Mucosa of rectum (tissue), 2 donors: Measurements from ENCODE around the gene SCAF11.

Experiments used
- H3K27ac ChIP-seq, 2 donors: one replicate each; pipeline ENCODE4 v1.7.0; 2013; ENCODE audit warnings: inconsistent platforms in 2 of 2, low read depth in 2 of 2, low read length in 2 of 2
- H3K27me3 ChIP-seq, 2 donors: one replicate each; pipeline ENCODE4 v1.7.0; 2013; ENCODE audit warnings: low read length in 2 of 2; ENCODE audit not compliant: control insufficient read depth in 2 of 2, insufficient read depth in 2 of 2
- H3K36me3 ChIP-seq, 2 donors: one replicate each; pipeline ENCODE4 v1.7.0; 2013; ENCODE audit warnings: low read length in 2 of 2; ENCODE audit not compliant: control insufficient read depth in 2 of 2, insufficient read depth in 2 of 2
- H3K4me1 ChIP-seq, 2 donors: one replicate each; pipeline ENCODE4 v1.7.0; 2013; ENCODE audit warnings: low read length in 2 of 2, mild to moderate bottlenecking in 1 of 2; ENCODE audit not compliant: control insufficient read depth in 2 of 2, insufficient read depth in 2 of 2
- H3K4me3 ChIP-seq, 2 donors: one replicate each; pipeline ENCODE4 v1.7.0; 2013; ENCODE audit warnings: low read length in 2 of 2
- H3K9ac ChIP-seq, 2 donors: one replicate each; pipeline ENCODE4 v1.7.0; 2013; ENCODE audit warnings: low read length in 2 of 2, low read depth in 1 of 2, mild to moderate bottlenecking in 1 of 2
- H3K9me3 ChIP-seq, 2 donors: one replicate each; pipeline ENCODE4 v1.7.0; 2013; ENCODE audit warnings: low read length in 2 of 2; ENCODE audit not compliant: control insufficient read depth in 2 of 2
- donor health status: healthy.
- donor health status: Normal muscosa, but diverticular disease.

The SCAF11 gene

GRCh38 chr12:45933504-45933903 lies 56.9 kb downstream of the SCAF11 start:
- Histone ChIP-seq H3K4me1 (no peaks in the 10 kb centered on the region), H3K27ac (no peak overlapping the region), H3K9ac (no peak overlapping the region), H3K27me3 (no peaks in the 10 kb centered on the region), H3K4me3 (no peak overlapping the region), H3K9me3 (no peaks in the 10 kb centered on the region), H3K36me3 (peaks cover 14 to 33% of the 10 kb centered on the region in 2 donors)

GRCh38 chr12:45930369-45930768 lies 60.0 kb downstream of the SCAF11 start:
- peaks cover 34 to 43% of the 10 kb centered on the region in 2 donors for H3K36me3 ChIP-seq
- H3K27ac ChIP-seq = no peak overlapping the region
- no peaks in the 10 kb centered on the region for H3K4me1 ChIP-seq
- H3K9ac ChIP-seq = no peak overlapping the region
- H3K4me3 ChIP-seq = no peak overlapping the region
- H3K9me3 ChIP-seq = no peaks in the 10 kb centered on the region
- no peaks in the 10 kb centered on the region for H3K27me3 ChIP-seq

GRCh38 chr12:45928309-45928708 lies 62.1 kb downstream of the SCAF11 start:
- H3K9me3 ChIP-seq = no peaks in the 10 kb centered on the region
- no peaks in the 10 kb centered on the region for H3K4me1 ChIP-seq
- no peak overlapping the region for H3K27ac ChIP-seq
- H3K36me3 ChIP-seq = peaks cover 40 to 56% of the 10 kb centered on the region in 2 donors
- H3K4me3 ChIP-seq = no peak overlapping the region
- no peaks in the 10 kb centered on the region for H3K27me3 ChIP-seq
- no peak overlapping the region for H3K9ac ChIP-seq

GRCh38 chr12:45918818-45919217 lies 71.6 kb downstream of the SCAF11 start:
- H3K4me1 ChIP-seq = no peaks in the 10 kb centered on the region
- no peak overlapping the region for H3K4me3 ChIP-seq
- H3K36me3 ChIP-seq = peaks cover 23 to 45% of the 10 kb centered on the region in 2 donors
- no peaks in the 10 kb centered on the region for H3K27me3 ChIP-seq
- no peak overlapping the region for H3K9ac ChIP-seq
- no peaks in the 10 kb centered on the region for H3K9me3 ChIP-seq
- no peak overlapping the region for H3K27ac ChIP-seq

- H3K4me1 ChIP-seq = no peaks in the 10 kb centered on the region
- H3K9ac ChIP-seq = no peak overlapping the region
- H3K27me3 ChIP-seq = no peaks in the 10 kb centered on the region
- peaks cover 4 to 16% of the 10 kb centered on the region in 2 donors for H3K36me3 ChIP-seq
- no peaks in the 10 kb centered on the region for H3K9me3 ChIP-seq
- H3K4me3 ChIP-seq = no peak overlapping the region
- no peak overlapping the region for H3K27ac ChIP-seq
These were observed 75.0 kb downstream of the SCAF11 start for GRCh38 chr12:45915405-45915804.

- no peaks in the 10 kb centered on the region for H3K27me3 ChIP-seq
- H3K36me3 ChIP-seq = peaks cover 0 to 6% of the 10 kb centered on the region in 2 donors
- no peak overlapping the region for H3K4me3 ChIP-seq
- H3K9me3 ChIP-seq = no peaks in the 10 kb centered on the region
- no peak overlapping the region for H3K9ac ChIP-seq
- H3K27ac ChIP-seq = no peak overlapping the region
- H3K4me1 ChIP-seq = no peaks in the 10 kb centered on the region
These were observed 76.3 kb downstream of the SCAF11 start for GRCh38 chr12:45914090-45914489.

- H3K9me3 ChIP-seq = no peaks in the 10 kb centered on the region
- H3K4me3 ChIP-seq = no peak overlapping the region
- H3K36me3 ChIP-seq = peaks cover 0 to 1% of the 10 kb centered on the region in 2 donors
- H3K9ac ChIP-seq = no peak overlapping the region
- no peak overlapping the region for H3K27ac ChIP-seq
- H3K4me1 ChIP-seq = no peaks in the 10 kb centered on the region
- H3K27me3 ChIP-seq = no peaks in the 10 kb centered on the region
These were observed 76.7 kb downstream of the SCAF11 start for GRCh38 chr12:45913631-45914030.

- Histone ChIP-seq H3K9ac (no peak overlapping the region), H3K27me3 (no peaks in the 10 kb centered on the region), H3K27ac (no peak overlapping the region), H3K4me1 (no peaks in the 10 kb centered on the region), H3K9me3 (no peaks in the 10 kb centered on the region), H3K4me3 (no peak overlapping the region), H3K36me3 (peaks cover 0 to 4% of the 10 kb centered on the region in 2 donors)
These were observed 77.6 kb downstream of the SCAF11 start for GRCh38 chr12:45912774-45913173.

- no peak overlapping the region for H3K9ac ChIP-seq
- no peaks in the 10 kb centered on the region for H3K4me1 ChIP-seq
- no peak overlapping the region for H3K4me3 ChIP-seq
- H3K36me3 ChIP-seq = peaks cover 6 to 7% of the 10 kb centered on the region in 2 donors
- H3K9me3 ChIP-seq = no peaks in the 10 kb centered on the region
- no peaks in the 10 kb centered on the region for H3K27me3 ChIP-seq
- H3K27ac ChIP-seq = no peak overlapping the region
These were observed 81.2 kb downstream of the SCAF11 start for GRCh38 chr12:45909041-45909713.

GRCh38 chr12:45907955-45908354 lies 82.4 kb downstream of the SCAF11 start:
- Histone ChIP-seq H3K36me3 (peaks cover 6 to 7% of the 10 kb centered on the region in 2 donors), H3K4me3 (no peak overlapping the region), H3K9ac (no peak overlapping the region)

More at GRCh38 chr12:45907955-45908354, 82.4 kb downstream of the SCAF11 start:
- Histone ChIP-seq H3K4me1 (no peaks in the 10 kb centered on the region), H3K27me3 (no peaks in the 10 kb centered on the region), H3K27ac (no peak overlapping the region), H3K9me3 (no peaks in the 10 kb centered on the region)
